ENCODE data around the gene APEH.

- TF ChIP-seq BRF1 (IDR thresholded peaks at IDR 0.05; ENCODE audit: borderline replicate concordance, extremely low read depth, insufficient read length) (no peak), FOXA3 (CRISPR knock-in tag; conservative IDR thresholded peaks at IDR 0.05 in 1 of 2, IDR thresholded peaks at IDR 0.05 in 1 of 2) (no peak), CTCF (IDR thresholded peaks at IDR 0.05 in 2 of 3, conservative IDR thresholded peaks at IDR 0.05 in 1 of 3; ENCODE audit: insufficient read depth in 2 of 3, low read depth in 1 of 3, low read length in 3 of 3) (no peak), MITF (IDR thresholded peaks at IDR 0.05) (no peak), USF2 (CRISPR knock-in tag; IDR thresholded peaks at IDR 0.05) (no peak), HOMEZ (CRISPR knock-in tag; IDR thresholded peaks at IDR 0.05) (no peak), EHMT2 (IDR thresholded peaks at IDR 0.05) (no peak)
Measured at GRCh38 chr3:49629866-49630265, 44.3 kb upstream of the APEH start.
